Measurements from ENCODE around the gene CDH13.

DNA sequence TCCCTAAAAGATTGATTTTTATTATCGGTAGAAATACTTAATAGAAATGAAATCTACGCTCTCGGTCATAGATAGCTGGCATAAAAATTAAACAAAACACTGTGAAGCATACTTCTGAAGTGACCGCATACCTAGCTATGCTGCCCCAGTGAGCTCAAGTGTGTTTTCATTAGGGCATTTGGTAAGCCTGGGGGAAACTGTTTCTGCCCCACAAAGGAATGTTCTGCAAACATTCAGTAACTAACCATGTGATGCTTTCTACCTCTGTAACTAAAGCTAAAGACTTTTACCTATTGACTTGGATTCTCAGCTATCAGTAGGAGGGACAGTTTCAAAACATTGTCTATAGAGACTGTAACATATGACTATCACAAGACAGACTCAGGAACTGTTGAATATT is 1087.5 kb downstream of the CDH13 start:
- TF ChIP-seq GATA3 (IDR thresholded peaks at IDR 0.05; ENCODE audit: low read depth, low read length) = no peak
- TF ChIP-seq GATA2 (IDR thresholded peaks at IDR 0.05; ENCODE audit: low read depth, low read length) = no peak

Measured in SH-SY5Y (cell line).